Mammary epithelial cell (primary cell): Measurements from ENCODE around the gene TRPC5OS.

ENCODE experiments used
- CTCF ChIP-seq, 2 donors: IDR thresholded peaks in 1 of 2; conservative IDR thresholded peaks in 1 of 2; 2 replicates each; pipeline ENCODE4 v1.5.1; 2011 to 2012; ENCODE audit warnings: inconsistent platforms in 2 of 2, low read length in 2 of 2, mild to moderate bottlenecking in 2 of 2, control low read depth in 1 of 2, low read depth in 1 of 2; ENCODE audit not compliant: insufficient read depth in 1 of 2; ENCODE audit errors: extremely low read depth in 1 of 2
- EZH2 ChIP-seq: IDR thresholded peaks from 2 replicates; pipeline ENCODE4 v1.6.1; 2012; ENCODE audit warnings: low read length, inconsistent platforms, borderline replicate concordance

DNA sequence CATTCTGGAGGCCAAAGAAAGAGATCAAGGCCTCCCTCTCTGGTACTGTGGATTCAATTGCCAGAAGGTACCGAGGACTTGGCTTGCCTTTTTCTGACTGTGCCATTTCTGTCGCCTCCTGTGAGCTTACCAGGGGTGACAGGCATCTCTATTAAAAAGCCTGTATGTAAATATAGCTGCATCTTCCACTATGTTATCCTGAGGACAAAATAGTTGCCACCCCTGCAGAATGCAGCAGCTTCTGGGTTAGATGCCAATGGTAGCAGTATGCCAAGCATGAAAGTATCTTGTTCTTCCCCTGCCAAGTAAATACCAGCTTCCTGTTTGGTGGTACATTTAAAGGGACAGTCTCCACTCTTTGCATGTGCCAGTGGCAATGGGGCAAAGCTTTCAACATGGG lies 10.7 kb downstream of the TRPC5OS start:
- no peak for TF ChIP-seq EZH2
- no peak for TF ChIP-seq CTCF (conservative IDR thresholded peaks at IDR 0.05 in 1 of 2, IDR thresholded peaks at IDR 0.05 in 1 of 2; ENCODE audit: extremely low read depth in 1 of 2, insufficient read depth in 1 of 2, low read depth in 1 of 2, low read length in 2 of 2)
